GM19240 (cell line): Measurements from ENCODE around the gene SHKBP1.

Experiments used
- DNase-seq: peaks from one replicate; pipeline ENCODE4 v3.0.0; 2011; ENCODE audit warnings: low spot score; ENCODE audit not compliant: insufficient read length

The SHKBP1 gene

DNA sequence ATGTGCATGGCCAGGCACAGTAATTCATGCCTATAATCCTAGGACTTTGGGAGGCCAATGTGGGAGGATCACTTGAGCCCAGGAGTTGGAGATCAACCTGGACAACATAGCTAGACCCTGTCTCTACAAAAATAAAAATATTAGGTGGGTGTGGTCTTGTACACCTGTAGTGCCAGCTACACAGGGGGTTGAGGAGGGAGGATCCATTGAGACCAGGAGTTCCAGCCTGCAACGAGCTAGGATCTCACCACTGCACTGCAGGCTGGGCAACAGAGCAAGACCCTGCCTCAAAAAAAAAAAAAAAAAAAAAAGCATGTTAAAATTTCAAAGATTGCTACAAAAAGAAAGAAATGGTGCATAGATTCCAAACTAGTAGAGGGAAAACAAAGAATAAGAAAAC, 61.7 kb downstream of the SHKBP1 start:
- DNase-seq, result no peak

DNA sequence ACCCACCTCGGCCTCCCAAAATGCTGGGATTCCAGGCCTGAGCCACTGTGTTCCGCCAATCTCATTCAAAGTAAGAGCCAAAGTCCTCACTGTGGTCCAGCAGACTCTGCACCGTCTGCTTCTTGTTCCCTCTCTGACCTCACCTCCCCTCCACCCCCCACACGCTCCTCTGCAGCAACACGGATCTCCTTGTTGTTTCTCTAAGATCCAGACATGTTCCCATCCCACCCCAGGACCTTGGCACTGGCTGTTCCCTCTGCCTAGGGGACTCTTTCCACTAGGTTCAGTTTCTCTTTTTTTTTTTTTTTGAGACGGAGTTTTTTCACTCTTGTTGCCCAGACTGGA, 62.9 kb downstream of the SHKBP1 start:
- no peak for DNase-seq

DNA sequence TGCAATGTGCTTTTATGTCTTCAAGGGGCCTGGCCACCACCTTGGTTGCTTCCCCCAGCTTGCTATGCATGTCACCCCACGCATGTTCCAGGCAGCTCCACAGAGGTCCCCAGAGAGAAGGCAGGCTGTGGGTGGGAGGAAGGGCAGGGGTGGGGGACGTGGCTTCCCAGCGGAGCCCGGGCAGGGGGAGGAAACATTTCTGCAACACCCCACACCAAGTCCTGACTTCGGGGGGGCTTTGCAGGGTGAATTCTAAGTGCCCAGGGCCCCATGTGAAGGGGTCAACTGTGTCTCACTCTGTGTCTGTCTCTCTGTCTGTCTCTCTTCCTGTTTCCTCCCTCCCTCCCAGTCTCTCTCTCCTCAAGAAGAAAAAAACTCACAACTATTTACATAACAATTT, 64.1 kb downstream of the SHKBP1 start:
- no peak for DNase-seq
